OCI-M2 (cell line): ENCODE results near the gene GP1BA.

Experiments
- DNase-seq: peaks from one replicate; lab custom pipeline; 2025; ENCODE audit not compliant: unreplicated experiment; lab: John Stamatoyannopoulos, UW

The GP1BA gene

DNA sequence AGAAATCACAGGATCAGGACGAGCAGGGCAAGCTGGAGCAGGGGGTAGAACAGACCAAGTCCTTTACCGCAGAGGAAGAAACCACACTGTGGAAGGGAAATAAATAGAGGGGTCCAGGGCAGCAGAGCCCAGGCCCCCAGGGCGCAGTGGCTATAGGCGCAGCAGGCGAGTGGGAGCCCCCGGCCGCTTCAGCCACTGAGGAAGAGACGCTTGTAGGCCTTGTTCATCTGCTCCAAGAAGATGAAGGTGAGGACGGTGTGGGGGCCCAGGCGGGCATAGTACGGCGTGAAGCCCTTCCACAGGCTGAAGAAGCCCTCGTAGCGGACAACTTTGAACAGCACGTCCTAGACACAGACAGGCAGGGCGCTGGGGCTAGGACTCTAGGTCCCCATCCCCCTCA, 5.5 kb downstream of the GP1BA start:
- DNase-seq, result no peak

DNA sequence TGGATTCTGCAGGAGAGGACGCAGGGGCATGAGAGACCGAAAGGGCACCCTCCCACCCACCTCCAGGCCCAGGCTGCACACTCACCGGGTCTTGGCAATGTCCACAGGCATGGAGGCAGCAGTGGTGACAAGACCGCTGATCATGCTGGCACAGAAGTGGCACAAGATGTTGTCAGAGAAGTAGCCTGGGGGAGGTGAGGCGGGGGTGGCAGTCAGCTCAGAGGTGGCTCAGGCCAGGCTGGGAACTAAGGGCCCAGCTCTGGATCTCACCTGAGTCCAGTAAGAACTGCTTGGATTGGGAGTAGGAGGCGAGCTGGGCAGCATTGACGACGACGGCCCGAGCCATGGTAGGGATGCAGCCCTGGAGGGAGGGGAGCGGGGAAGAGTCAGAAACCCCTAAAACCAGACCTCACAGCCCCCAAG, 6.0 kb downstream of the GP1BA start:
- DNase-seq, result no peak

DNA sequence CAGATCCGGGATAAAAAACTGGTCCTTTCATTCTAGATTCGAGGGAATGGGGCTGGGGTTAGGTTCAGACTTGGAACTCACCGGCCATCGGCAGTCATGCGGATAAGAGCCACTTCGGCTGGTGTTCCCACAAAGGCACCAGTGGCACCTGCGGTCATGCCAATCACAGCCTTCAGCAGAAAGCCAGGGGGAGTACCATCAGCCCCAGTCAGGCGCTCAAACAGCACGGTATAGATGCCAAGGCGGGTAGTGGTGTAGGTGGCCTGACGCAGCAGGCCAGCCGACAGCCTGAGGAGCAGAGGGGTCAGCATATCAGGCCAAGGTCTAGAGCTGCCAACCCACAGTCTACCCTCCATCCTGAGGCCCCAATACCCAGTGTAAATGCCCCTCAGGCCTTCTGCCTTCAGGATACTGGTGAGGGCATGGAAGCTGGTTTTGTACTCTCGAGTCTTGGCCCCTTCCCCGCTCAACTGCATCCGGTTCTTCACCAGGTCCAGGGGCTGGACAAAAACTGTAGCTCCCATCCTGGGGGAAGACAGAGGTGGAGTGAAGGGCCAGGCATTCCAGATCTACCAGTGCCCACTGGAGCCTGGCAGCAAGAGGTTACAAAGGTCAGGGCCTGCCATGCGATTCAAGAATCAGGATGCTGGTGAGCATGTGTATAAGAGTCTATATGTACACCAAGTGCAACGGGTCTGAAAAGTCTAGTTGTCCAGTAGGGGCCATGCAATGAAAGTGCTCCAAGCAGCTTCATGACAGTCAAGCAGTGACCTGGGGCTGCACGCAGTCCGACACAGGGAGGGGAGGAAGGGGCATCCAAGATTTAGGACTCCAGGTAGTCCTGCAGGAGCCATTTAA, 6.8 kb downstream of the GP1BA start:
- no peak for DNase-seq

DNA sequence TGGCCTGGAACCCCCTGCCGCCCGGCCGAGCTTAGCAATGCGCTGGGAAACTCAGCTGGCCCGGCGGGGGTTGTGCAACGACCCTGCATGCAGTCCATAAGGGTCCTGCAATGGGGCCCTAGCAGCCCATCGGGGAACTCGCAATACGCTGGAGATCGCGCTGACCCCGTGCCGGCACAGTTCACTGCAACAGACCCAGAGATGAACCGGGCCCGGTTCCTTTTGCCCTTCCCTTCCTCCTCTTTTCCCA, 7.4 kb downstream of the GP1BA start:
- no peak for DNase-seq

DNA sequence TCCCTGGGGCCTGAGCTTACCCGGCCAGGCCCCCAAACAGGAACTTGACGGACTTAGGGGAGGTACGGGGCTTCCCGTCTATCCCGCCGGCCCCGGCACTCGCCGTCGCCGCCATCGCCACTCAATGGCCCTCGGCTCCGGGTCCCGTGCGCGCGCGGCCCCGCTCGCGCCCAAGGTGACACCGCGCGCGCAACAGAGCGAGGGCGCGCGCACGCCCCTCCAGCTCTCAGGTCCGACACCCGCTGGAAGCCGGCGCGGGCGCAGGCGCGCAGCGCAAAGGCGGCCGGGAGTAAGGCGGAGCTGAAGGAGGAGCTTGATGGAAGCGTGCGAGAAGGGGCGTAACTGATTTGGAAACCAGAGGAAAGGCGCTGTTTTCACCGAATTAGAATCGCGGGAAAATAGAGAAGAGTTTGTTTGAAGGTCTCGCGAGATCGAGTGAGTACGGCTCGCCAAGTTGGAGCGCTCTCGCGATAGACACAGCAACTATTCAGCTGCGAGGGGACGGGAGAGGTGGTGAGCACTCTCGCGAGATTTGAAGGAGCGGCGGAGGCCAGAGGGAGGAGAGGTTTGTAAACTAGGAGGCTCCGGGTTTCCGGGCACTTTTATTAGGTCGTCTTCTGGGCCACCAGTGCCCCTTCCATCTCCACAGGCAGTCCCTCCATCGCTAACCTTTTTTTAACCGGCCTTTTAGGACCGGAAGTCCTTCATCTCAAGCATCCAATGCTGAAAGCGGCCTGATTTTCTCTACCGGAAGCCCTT, 7.9 kb downstream of the GP1BA start, which contains the start of the genes RNF167 and SLC25A11:
TSS of gene RNF167 (plus strand) at position 473 of the 759 bp plus-strand sequence. CDS start 642 bp downstream, outside the sequence.
TSS of gene SLC25A11 (minus strand) at position 251 of the 759 bp plus-strand sequence. CDS start at position 115, 136 bp downstream.
- DNase-seq, result peak; percentile 71

DNA sequence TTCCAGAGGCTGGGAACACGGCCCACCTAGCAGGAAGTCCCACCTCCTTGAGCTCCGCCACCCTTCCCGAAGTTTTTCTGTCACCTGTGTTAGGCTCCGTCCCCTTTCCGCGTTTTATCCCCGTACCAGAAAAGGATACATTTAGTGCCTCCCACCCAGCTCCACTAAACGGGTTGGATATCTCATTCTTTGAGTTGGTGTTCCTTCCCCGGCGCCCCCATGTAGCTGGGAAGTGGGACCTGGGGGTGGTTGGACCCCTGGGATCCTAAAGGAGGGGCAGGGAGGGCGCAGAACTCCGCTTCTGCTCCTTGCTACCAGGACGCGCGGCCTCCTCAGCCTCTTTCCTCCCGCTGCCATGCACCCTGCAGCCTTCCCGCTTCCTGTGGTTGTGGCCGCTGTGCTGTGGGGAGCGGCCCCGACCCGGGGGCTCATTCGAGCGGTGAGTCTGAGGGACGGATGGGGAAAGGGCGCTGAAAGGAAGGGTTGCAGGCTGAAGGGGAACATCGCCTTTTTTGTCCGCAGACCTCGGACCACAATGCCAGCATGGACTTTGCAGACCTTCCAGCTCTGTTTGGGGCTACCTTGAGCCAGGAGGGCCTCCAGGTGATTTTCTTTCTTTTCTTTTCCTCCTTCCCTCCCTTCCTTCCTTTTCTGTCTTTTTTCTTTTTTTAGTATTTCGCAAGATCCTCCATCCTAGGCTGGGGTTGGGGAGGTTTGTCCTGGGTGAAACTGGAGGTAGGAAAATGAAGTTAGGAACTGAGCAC, 8.7 kb downstream of the GP1BA start:
- no peak for DNase-seq

DNA sequence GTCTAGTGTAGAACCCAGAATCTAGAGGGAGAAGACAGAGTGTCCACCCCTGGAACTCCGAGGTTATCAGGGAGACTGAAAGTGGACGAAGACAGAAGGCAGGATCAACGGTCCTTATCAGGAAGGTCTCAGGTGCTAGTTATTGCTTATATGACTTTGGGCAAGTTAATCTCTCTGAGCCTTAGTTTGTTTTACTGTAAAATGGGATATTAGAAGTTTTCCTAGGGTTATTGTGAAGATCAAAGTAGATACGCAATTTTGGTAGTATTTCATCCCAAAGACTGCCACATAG, 9.2 kb downstream of the GP1BA start:
- DNase-seq, result no peak

DNA sequence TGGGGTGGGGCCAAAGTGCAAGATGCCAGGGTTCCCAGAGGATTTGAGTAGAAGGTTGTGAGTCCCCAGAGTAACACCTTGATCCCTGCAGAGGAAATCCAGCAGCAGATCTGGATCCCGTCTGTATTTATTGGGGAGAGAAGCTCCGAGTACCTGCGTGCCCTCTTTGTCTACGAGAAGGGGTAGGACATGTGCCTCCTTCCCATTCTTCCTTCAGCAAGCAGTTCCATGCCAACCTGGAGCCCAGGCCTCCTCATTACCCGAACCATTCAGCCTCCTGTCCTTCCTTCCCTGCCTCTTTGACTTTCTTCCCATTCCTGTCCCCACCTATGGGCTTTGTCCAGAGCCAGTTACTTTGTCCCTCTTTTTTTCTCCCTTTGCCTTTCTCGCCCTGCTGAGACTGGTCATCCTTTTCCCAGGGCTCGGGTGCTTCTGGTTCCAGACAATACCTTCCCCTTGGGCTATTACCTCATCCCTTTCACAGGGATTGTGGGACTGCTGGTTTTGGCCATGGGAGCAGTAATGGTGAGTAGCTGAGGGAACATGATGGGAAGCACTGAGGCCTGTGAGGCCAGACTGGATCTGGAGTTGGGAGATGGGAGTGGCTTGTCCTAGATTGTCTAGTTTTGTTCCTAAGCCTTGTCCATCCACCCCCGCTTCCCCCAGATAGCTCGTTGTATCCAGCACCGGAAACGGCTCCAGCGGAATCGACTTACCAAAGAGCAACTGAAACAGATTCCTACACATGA, 10.9 kb downstream of the GP1BA start:
- DNase-seq, result no peak

DNA sequence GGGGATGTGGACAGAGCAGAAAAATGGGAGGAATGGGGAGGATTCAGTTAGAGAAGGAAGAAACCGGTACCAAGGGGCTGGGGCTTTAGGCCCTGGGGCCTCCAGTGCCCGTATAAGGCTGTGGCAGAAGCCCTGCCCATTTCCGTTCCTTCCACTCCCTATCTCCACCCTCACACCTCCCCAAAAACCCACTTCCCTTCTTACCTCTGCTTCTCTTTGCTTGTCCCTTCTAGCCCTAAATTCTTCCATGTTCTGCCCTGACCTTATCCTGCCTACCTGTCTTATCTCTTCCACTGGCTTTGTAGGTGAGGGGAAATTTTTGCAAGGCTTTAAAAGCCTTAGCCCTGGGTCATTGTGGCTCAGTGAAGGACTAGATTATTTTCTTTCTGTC, 12.1 kb downstream of the GP1BA start:
- DNase-seq, result no peak

DNA sequence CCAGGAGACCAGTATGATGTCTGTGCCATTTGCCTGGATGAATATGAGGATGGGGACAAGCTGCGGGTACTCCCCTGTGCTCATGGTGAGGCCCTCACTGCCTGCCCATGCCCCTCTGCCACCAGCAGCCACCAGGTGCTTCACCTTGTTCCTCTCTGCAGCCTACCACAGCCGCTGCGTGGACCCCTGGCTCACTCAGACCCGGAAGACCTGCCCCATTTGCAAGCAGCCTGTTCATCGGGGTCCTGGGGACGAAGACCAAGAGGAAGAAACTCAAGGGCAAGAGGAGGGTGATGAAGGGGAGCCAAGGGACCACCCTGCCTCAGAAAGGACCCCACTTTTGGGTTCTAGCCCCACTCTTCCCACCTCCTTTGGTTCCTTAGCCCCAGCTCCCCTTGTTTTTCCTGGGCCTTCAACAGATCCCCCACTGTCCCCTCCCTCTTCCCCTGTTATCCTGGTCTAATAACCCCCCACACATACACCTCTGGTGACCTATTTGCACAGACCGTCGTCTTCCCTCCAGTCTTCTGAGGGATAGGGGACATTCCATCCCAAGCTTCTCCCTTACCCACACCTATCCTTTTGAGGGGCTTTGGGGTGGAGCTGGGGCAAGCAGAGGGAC, 12.6 kb downstream of the GP1BA start:
- DNase-seq, result no peak

DNA sequence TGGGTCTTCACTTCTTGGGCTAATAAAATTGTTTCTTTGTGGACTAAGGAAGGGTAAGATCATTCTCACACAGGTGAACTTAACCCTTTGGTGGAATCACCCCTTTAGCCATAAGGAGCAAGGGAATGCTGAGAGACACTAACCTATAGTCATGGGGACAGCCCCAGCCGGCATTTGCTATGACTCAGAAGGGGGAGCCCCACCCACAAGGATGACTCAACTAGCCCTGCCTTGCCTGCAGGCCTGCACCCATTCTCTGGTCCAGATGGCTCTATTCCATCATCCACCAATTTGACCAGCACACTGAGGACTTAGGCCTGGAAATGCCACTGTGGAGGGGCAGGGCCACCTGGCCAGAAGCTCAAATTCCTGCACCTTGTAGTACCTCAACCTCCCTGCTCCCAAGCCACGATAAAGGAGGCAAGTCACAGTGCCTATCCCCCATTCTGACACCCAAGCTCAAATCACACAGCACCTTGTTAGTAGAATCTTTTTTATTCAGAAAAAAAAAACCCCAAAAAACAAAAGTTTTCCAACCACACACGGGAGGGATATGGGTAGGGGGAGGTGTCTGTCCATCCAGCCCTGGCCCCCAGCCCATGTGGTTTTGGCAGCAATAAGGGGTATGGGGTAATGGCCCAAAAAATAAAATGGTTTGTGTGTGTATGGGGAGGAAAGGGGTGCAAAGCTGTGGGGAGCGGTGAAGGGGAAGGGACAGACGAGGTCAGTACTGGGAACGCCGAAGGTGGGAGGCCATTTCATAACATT, 13.3 kb downstream of the GP1BA start:
- no peak for DNase-seq

DNA sequence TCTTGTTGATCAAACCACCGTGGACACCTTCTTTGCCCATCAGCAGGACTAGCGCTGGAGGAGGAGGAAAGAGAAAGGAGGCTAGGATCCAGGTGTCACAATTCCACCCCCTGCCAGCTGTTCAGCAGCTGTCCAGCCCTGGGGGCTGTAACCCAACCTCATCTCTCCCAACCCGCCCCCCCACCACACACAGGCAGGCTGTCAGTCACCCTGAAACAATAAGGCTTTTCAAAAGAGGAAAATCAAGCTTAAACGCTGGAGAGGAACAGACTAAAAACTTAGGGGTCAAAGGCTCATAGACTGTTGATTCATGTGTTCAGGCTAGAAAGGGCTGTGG, 13.8 kb downstream of the GP1BA start:
- DNase-seq, result no peak

DNA sequence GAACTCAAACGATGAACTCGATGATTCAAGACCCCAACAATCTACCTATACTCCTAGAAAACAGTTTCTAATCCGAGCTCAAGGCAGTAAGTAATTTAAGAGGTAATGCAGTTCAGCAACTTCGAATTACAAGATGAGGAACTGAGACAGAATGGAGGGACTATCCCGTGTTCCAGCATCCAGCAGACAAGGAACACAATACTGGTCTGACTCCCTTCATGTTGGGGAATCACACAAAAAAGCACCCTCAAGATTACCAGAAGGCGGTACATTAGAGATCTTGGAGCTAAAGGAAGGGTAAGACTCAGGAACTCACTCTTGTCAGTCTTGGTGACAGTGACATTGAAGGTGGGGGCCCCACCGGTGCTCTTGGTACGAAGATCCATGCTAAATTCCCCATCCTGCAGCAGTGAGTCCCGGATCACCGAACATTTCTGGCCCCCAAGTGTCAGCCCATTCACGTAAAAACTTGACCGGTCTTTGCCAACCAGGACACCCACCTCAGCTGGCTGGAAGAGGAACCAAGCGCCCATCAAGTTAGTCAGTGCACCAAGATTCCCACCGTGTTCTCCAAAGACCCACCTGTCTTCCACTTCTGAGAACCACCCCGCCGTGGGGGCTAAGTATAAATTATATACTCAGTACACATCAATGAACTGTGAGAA, 14.4 kb downstream of the GP1BA start:
- no peak for DNase-seq

DNA sequence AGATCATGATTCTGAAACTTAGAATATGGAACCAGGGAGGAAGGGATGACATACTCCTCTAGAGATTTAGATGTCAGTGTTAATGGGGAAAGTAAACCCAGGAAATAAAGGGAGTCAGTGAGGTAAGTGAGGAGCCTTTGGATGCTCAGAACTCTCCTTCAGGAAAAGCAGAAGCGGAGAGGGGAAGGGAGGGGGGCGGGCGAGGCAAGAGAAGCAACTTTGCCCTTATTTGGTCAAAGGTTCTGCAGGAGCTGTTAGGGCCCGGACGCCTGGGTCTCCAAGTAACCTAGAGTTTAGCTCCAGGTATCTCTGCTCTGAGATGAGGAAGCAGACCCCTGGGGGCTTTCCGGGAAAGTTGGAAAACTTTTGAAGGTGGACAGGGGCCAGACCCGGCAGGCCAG, 14.9 kb downstream of the GP1BA start:
- DNase-seq, result no peak

DNA sequence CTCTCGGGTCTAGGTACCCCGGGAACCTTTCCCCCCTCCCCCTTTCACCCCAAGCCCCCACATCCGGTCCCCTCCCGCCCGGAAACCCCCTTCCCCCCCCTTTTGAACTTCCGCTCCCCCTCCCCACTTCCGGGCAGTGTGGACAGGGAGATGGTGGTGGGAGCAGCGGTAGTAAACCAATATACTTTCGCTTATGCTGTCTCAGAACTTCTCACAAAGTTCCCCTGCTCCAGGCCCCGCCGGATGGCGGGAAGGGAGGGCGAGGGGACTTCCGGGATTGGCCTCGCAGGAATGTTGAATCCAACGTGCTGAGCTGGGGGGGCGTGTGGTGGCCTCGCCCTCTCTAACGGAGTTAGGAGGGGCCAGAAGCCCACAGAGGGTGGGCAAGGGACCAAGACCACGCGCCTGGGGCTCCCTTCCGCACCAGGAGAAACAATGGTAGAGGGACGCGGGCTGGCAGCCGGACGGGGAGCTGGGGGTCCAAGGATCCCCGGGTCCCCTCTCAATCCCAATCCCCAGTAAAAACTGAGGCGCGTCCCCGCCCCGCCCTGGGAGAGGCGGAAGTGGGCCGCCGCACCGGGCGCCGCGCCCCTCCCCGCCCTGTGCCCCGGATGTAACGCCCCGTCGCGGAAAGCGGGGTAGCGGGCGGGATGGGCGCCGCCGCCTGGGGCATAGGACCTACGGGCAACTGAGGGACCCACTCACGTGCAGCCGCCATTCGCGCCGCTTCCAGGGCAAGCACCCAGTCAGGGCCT, 15.5 kb downstream of the GP1BA start:
- no peak for DNase-seq

DNA sequence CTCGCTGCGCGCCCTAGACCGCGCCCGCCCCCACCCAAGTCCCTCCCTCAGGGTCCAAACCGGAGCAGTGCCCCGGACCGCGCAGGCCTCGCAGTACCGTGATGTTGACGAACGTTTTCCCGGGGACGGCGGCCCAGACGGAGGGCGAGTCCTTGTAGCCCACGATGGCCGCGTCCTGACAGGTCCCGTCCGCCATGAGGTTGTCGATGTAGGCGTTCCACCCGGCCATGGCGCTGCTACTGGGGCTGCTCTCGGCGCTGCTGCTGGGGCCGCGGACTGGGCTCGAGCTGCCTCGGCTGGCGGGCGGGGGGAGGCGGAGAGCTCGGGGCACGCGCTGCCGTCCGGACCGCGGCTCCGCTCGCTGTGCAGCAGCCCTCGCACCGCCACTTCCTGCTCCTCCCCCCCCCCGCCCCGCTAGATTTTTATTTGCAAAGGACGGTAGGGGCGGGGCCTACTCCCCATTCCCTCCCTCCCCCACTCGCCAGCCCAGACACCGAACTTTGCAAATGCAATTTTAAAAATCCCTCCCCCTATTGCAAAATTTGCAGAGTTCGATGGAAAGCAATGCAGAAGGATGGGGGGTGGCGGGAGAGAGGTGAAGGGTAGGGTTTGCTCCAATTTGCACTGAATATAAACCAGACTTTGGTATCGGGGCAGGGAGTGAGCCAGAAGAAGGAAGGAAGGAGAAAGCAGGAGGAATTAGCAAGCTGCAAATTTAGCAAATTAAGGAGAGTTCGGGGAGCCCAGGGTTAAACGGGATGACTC, 16.3 kb downstream of the GP1BA start, which contains the start of gene PFN1:
TSS of gene PFN1 (minus strand) at position 365 of the 765 bp plus-strand sequence. CDS start at position 229, 136 bp downstream.
- no peak for DNase-seq

DNA sequence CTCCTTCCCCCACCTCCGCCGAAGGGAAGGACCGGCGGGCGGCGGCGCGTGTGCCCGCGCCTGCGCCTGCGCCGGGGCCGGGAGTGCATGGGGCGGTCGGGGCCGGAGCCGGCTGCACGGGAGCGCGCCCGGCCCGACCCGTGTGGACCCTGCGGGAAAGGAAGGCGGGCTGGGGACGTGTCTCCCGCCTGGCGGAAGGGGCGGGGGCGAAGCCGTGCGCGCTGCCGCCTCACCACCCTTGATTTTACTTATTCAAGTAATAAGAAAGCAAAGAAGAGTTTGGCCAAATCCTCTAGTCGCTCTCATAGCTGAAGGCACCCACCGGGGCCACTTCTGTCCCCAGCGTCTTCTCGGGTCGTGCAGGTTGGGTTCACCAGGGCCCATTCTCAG, 16.8 kb downstream of the GP1BA start:
- DNase-seq, result no peak
